ENCODE results near the gene ZBTB16. TPM values are rescaled to one million over a fixed set of nuclear protein-coding genes. Genes with fewer than 3 reads are reported as not detected.

ZBTB16 gene
- polyA plus RNA-seq, 1 experiment = not detected

DNA sequence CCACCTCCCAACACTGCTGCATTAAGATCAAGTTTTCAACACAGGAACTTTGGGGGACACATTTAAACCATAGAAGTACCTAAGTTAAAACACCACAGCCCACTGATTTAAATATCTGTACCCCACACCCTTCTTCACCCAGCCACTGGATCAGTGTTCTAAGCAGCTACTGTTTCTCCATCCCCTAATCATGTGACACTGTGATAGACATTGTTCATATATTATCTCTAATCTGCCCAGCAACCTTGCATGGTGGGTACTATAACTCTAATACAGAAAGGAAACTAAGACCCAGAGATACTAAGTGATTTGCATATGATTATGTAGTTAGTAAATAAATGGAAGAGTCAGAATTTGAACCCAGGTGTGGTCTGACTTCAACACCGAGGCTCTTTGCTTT lies 166.2 kb downstream of the ZBTB16 start:
- no peaks in the 10 kb centered on the region for H3K36me3 ChIP-seq (ENCODE audit: control insufficient read depth, insufficient read depth, low read length)
- ChIA-PET CTCF (no interaction called here), POLR2A (no interaction called here)
- TF ChIP-seq, protein P1, sequence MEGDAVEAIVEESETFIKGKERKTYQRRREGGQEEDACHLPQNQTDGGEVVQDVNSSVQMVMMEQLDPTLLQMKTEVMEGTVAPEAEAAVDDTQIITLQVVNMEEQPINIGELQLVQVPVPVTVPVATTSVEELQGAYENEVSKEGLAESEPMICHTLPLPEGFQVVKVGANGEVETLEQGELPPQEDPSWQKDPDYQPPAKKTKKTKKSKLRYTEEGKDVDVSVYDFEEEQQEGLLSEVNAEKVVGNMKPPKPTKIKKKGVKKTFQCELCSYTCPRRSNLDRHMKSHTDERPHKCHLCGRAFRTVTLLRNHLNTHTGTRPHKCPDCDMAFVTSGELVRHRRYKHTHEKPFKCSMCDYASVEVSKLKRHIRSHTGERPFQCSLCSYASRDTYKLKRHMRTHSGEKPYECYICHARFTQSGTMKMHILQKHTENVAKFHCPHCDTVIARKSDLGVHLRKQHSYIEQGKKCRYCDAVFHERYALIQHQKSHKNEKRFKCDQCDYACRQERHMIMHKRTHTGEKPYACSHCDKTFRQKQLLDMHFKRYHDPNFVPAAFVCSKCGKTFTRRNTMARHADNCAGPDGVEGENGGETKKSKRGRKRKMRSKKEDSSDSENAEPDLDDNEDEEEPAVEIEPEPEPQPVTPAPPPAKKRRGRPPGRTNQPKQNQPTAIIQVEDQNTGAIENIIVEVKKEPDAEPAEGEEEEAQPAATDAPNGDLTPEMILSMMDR (IDR thresholded peaks at IDR 0.05; ENCODE audit: insufficient read depth, low read depth, low read length) = no peak
- no peak overlapping the region for H3K4me3 ChIP-seq (ENCODE audit: low read depth, low read length)
- DNase-seq (ENCODE audit: low read depth) = no peak
- H3K27me3 ChIP-seq (ENCODE audit: control insufficient read depth, insufficient read depth, low read length) = peaks cover 10% of the 10 kb centered on the region

DNA sequence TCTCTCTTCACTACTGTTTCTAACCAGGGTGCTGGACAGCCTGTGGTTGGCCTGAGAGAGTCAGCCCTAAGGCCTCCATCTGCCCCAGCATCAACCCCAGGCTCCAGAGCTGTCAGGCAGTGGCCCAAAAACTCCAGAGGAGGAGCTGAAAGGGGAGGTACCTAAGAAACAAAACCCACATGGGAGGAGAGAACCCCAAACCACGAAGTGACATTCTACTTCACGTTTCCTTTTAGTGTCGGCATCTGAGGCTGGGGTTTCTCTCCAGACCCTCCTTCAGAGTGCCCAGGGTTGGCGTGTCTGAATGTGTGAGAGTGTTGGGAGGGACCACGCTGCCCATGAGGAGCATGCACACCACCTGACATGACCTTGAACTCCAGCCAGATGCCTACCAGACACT lies 166.8 kb downstream of the ZBTB16 start:
- Histone ChIP-seq H3K36me3 (ENCODE audit: control insufficient read depth, insufficient read depth, low read length) (no peaks in the 10 kb centered on the region), H3K27me3 (ENCODE audit: control insufficient read depth, insufficient read depth, low read length) (peaks cover 10% of the 10 kb centered on the region), H3K4me3 (ENCODE audit: low read depth, low read length) (no peak overlapping the region)
- ChIA-PET CTCF (no interaction called here), POLR2A (no interaction called here)
- no peak for DNase-seq (ENCODE audit: low read depth)
- TF ChIP-seq, protein P1 (IDR thresholded peaks at IDR 0.05; ENCODE audit: insufficient read depth, low read depth, low read length) = no peak

DNA sequence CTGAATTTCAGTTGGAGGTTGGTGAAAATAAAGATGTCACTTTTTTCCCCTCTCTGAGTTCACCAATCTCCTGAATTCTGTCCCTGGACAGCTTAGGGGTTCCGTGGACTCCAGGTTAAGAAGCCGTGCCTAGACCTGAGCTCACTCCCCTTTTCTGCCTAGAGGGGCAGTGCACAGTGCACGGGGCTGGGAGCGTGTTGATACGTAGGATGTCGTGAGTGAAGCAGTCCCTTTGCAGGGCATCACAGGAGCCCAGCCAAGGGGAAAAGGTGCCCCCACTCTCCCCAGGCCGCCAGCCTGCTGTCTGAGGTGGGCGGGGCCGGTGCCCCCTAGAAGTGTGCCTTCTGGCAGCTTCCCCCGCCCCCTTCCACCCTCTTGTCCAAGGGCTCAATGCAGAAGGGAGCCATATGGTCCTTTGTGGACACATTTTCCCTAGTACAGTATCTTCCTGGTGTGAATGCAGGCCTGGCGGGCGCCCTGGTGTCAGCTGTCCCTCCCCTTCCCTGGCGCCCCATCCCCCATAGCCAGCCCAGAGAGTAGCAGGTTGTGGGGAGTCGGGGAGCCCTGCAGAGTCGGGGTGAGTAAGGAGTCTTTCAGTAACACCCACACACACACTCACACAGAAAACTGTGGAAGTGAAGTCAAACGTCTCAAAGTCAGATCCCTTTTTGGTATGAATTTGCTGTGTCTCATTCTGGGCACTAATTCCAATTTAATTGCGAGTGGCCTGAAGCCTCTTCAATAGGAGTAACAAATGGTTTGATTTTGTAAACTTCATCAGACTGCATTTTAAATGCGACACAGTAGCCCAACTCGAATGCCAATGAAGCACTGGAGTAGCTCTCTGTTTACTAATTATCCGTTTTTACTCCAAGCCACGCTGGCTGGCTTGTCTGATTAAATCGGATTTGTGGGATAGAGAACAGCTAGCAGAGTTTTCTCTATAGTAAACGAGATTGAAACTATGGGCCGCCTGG lies 169.2 kb downstream of the ZBTB16 start:
- H3K36me3 ChIP-seq (ENCODE audit: control insufficient read depth, insufficient read depth, low read length) = no peaks in the 10 kb centered on the region
- no peak for DNase-seq (ENCODE audit: low read depth)
- H3K4me3 ChIP-seq (ENCODE audit: low read depth, low read length) = no peak overlapping the region
- TF ChIP-seq, protein P1 (IDR thresholded peaks at IDR 0.05; ENCODE audit: insufficient read depth, low read depth, low read length) = no peak
- ChIA-PET CTCF (interaction anchor here (1.1 to 1.5 kb wide), 2 partner anchors 8 to 15 kb away, joined by 3 to 4 read pairs; no protein-coding TSS in a partner anchor), POLR2A (no interaction called here)
- peaks cover 6% of the 10 kb centered on the region; the same call in 1 of the 2 replicates for H3K27me3 ChIP-seq (ENCODE audit: control insufficient read depth, insufficient read depth, low read length)

DNA sequence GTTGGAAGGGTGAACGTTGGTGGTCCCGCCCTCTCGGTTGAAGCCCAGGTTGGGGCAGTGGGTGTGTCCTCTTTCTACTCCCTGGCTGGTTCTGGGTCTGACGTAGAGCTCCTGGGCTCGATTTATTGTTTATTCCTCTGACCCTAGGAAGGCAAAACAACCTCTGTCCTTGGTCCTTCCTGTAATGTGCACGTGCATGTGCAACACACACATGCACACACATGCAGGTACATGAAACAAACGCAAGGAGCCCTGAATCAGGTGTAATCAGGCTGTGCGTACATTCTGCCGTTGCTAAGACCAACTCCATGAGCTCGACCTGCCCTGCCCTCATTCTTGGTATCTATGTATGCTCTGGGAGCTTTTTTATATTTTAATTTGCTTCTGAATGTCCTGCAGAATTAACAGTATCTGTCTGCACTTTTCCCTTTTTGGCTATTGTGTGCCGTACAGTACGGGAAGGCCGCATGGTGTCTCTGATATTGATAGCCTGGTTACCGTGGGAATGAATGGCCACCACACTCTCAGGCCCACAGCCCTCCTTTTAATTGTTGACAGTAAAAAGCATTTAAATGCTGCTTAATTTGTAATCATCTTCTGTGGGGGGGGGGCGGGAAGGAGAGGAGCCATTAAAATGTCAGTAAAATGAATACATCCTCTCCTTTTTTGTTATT lies 170.7 kb downstream of the ZBTB16 start:
- ChIA-PET CTCF (interaction anchor here (0.6 to 0.7 kb wide), 2 partner anchors 13 to 77 kb away, joined by 3 read pairs; no protein-coding TSS in a partner anchor), POLR2A (no interaction called here)
- TF ChIP-seq, protein P1 (IDR thresholded peaks at IDR 0.05; ENCODE audit: insufficient read depth, low read depth, low read length) = no peak
- DNase-seq (ENCODE audit: low read depth) = no peak
- Histone ChIP-seq H3K27me3 (ENCODE audit: control insufficient read depth, insufficient read depth, low read length) (peaks cover 4% of the 10 kb centered on the region; the same call in 1 of the 2 replicates), H3K4me3 (ENCODE audit: low read depth, low read length) (no peak overlapping the region), H3K36me3 (ENCODE audit: control insufficient read depth, insufficient read depth, low read length) (no peaks in the 10 kb centered on the region)
